Measurements from ENCODE around the gene SLC22A14. TPM values are rescaled to one million over a fixed set of nuclear protein-coding genes. Genes with fewer than 3 reads are reported as not detected.

Gene SLC22A14
- total RNA-seq, 1 experiment from 2014 or later: not detected

GRCh38 chr3:38257583-38257982, 24.5 kb upstream of the SLC22A14 start:
- H3K27ac Mint-ChIP-seq: no peak overlapping the region; a peak in 1 of 7 replicates

More at GRCh38 chr3:38257583-38257982, 24.5 kb upstream of the SLC22A14 start:
- no peak overlapping the region for H3K27ac ChIP-seq (ENCODE audit: insufficient read length, low read depth, low read length)
- H4K20me1 ChIP-seq (ENCODE audit: control insufficient read depth, insufficient read depth, insufficient read length): no peaks in the 10 kb centered on the region
- Mint-ChIP-seq H3K27me3 (ENCODE audit: low read depth) (no peaks in the 10 kb centered on the region), H3K9me3 (no peaks in the 10 kb centered on the region), H3K36me3 (ENCODE audit: insufficient read depth in 1 of 3, low read depth in 3 of 3) (peaks cover 3 to 23% (median 12%) of the 10 kb centered on the region in 3 experiments; a peak in 6 of 7 replicates), H3K4me1 (no peaks in the 10 kb centered on the region), H3K4me3 (no peak overlapping the region)
- no peaks in the 10 kb centered on the region for H3K23me2 ChIP-seq (ENCODE audit: insufficient read length, low read depth, low read length, poor library complexity, severe bottlenecking)
- H2BK5ac ChIP-seq (ENCODE audit: insufficient read length, low read length): no peak overlapping the region
- no peak overlapping the region for H4K5ac ChIP-seq (ENCODE audit: insufficient read length, low read depth, low read length)
- H3K27me3 ChIP-seq (ENCODE audit: insufficient read depth, low read length): no peaks in the 10 kb centered on the region
- H3K9me3 ChIP-seq (ENCODE audit: control insufficient read depth, low read depth, low read length): no peaks in the 10 kb centered on the region
- H3K14ac ChIP-seq (ENCODE audit: insufficient read depth, low read length): no peak overlapping the region
- H3K9ac ChIP-seq (ENCODE audit: extremely low read depth, insufficient read length, low read length): no peak overlapping the region
- no peaks in the 10 kb centered on the region for H3K79me2 ChIP-seq (ENCODE audit: insufficient read depth, low read length)
- no peak overlapping the region for H2BK15ac ChIP-seq (ENCODE audit: low read depth, low read length)
- H2BK20ac ChIP-seq (ENCODE audit: low read depth, low read length, poor library complexity, severe bottlenecking): no peak overlapping the region
- H4K8ac ChIP-seq (replicated peaks; ENCODE audit: insufficient read length, low read depth, low read length): no peak overlapping the region
- TF ChIP-seq CTCF (conservative IDR thresholded peaks at IDR 0.05): no peak
- no peak overlapping the region for H3K18ac ChIP-seq (ENCODE audit: insufficient read length, low read depth, low read length)
- H3K79me1 ChIP-seq (ENCODE audit: insufficient read depth, low read depth, low read length, poor library complexity, severe bottlenecking): no peaks in the 10 kb centered on the region
- no peak overlapping the region for H3K4me2 ChIP-seq (ENCODE audit: insufficient read depth, insufficient read length, low read length)
- no peak overlapping the region for H3K56ac ChIP-seq (ENCODE audit: insufficient read length, low read depth, low read length)
- H3K4ac ChIP-seq (ENCODE audit: low read depth, low read length): no peak overlapping the region
- no CpG with 5 or more reads among the region's 1 CpG for WGBS (ENCODE audit: extremely low coverage, insufficient read length, low lambda C conversion rate)
- no peak overlapping the region for H3T11ph ChIP-seq (ENCODE audit: low read length)
- DNase-seq: no peak
- no peak overlapping the region for H2AFZ ChIP-seq (ENCODE audit: low read length)
- no peak overlapping the region for H2BK12ac ChIP-seq (ENCODE audit: insufficient read length, low read depth, low read length)
- no peak overlapping the region for H4K91ac ChIP-seq (ENCODE audit: insufficient read length, low read depth, low read length)
- H3K4me1 ChIP-seq (ENCODE audit: insufficient read depth, low read length): no peaks in the 10 kb centered on the region
- no peak overlapping the region for H2BK120ac ChIP-seq (ENCODE audit: low read depth, low read length, poor library complexity, severe bottlenecking)
- H2AK5ac ChIP-seq (ENCODE audit: insufficient read length, low read length): no peak overlapping the region
- H3K23ac ChIP-seq (ENCODE audit: insufficient read length, low read depth, low read length): no peak overlapping the region

Measured in H9 (cell line).